NCI-H146 (cell line): ENCODE results near the gene GRIK5.
"Not testable (repeated sequence)": the region's sequence is repeated elsewhere in the genome, so short reads cannot be mapped to it uniquely, and the experiment has no call there.

Source experiments
- DNase-seq: peaks from one replicate; lab custom pipeline; 2025; lab: John Stamatoyannopoulos, UW

The GRIK5 gene

DNA sequence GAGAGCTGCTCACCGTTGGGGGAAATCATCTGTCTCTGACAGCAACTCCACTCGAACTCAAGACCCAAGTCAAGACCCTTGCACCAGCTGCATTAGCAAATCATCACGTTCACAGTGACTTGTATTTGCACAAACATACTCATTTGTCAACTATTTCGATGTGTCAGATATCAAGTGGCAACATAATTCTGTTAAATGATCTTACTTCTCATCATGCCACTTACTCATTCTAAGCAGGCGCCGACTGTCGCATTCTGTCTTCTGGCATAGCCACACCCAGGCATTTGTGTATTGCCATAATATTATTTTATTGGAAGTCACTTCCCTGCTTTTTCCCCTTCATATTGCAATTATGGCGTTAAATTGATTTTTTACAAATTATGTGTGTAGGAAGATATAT, 53.0 kb downstream of the GRIK5 start:
- DNase-seq = no peak

- not testable (repeated sequence) for DNase-seq
These were observed 57.3 kb downstream of the GRIK5 start for GRCh38 chr19:42012747-42013146.

DNA sequence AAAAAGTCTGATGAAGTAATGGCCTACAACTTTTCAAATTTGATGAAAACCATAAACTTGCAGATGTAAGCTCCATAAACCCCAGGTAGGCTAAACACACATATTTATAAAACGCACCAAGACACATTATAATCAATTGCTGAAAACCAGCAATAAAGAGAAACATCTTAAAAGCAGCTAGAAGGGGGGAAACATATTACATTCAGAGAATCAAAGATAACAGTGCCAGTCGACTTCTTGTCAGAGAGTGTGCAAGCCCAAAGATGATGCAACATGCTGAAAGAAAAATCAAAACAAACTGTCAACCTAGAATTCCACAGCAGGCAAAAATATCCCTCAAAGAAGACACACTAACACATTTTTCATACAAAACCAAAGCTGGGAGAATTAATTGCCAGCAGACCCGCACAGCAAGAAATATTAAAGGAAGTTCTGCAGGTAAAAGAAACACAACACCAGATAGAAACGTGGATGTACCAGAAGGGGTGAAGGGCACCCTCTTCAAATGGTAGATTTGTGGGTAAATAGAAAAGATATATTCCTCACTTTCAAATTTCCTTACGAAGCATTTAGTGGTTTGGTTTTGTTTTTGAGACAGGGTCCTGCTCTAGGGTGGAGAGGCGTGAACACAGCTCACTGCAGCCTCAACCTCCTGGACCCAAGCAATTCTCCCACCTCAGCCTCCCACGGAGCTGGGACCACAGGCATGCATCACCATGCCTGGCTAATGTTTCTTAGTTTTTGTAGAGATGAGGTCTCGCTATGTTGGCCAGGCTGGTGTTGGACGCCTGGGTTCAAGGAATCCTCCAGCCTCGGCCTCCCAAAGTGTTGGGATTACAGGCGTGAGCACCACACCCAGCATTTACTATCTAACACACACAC, 59.5 kb downstream of the GRIK5 start:
- DNase-seq = no peak

- DNase-seq = no peak
These were observed 63.4 kb downstream of the GRIK5 start for GRCh38 chr19:42006569-42006968.

DNA sequence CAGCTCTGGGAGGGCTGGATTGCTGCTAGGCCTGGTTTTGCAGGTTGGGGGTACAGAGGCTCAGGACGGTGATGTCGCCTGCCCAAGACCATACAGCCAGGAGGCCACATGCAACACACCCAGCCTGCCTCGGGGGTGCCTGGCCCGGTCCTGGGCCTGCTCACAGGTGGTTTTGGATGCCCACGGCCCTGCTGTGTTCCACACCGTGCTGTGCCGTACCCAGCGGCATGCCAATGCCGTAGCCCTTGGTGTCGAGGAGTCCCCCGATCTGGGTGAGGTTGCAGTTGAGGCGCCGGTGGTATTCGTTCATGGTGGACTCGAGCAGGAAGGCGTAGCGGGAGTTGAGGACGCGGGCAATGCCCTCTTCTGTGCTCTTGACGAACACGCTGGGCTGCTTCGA, 64.5 kb downstream of the GRIK5 start:
- no peak for DNase-seq

GRCh38 chr19:42003506-42004294, 66.3 kb downstream of the GRIK5 start:
- peak; percentile 29 for DNase-seq

DNA sequence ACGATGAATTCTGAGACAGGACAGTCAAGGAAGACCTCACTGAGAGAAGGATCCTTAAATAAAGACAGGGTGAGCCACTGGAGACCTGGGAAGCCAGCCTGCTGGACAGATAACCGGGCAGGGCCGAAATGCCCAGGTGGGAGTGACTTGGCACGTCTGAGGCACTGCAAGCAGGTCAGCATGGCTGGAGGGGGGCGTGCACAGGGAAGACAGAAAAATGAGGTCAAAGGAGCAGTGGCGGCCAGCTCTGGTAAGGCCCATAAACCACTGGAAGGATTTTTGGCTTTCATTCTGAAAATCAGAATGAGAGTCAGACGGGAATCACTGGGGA, 70.2 kb downstream of the GRIK5 start:
- DNase-seq = no peak

DNA sequence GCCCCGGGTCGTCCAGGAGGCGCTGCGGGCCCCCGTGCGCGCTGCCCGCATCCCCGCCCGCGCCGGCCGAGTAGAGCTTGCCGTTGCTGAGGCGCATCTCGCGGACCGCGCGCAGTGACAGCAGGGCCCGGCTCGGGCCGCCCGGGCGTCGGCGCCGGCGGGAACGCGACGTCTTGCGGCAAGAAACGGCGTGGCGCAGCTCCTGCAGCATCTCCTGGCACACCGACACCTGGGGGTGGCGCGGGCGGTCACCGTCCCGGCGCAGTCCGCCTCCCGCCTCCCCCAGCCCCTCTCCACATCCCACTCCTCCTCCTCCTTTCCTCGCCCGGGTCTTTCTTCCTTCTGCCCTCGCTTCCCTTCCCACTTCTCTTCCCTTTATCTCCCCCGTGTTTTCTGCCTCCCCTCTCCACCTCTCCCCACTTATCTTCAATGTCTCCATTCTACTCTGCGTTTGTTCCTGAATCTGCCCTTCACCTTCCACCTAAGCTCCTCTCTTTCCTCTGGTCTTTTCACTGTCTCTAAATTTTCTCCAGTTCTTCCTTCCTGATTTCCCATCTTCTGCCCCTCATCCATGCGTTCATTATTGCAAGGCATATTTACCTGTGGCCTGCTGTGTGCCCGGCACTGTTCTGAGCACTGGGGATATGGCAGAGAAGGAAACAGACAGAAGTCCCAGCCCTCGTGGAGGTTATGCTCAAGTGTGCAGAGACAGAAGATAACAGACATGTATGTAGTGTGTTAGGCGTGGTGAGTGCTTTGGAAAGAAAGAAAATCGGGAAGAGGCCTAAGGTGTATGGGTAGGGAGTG, 70.7 kb downstream of the GRIK5 start:
- DNase-seq = peak; percentile 60

GRCh38 chr19:41998246-41999020, 71.6 kb downstream of the GRIK5 start:
- DNase-seq = peak; percentile 75

GRCh38 chr19:41997851-41998229, 72.2 kb downstream of the GRIK5 start:
- DNase-seq = peak; percentile 61

- DNase-seq = peak; percentile 44
These were observed 72.7 kb downstream of the GRIK5 start for GRCh38 chr19:41997121-41997850.

DNA sequence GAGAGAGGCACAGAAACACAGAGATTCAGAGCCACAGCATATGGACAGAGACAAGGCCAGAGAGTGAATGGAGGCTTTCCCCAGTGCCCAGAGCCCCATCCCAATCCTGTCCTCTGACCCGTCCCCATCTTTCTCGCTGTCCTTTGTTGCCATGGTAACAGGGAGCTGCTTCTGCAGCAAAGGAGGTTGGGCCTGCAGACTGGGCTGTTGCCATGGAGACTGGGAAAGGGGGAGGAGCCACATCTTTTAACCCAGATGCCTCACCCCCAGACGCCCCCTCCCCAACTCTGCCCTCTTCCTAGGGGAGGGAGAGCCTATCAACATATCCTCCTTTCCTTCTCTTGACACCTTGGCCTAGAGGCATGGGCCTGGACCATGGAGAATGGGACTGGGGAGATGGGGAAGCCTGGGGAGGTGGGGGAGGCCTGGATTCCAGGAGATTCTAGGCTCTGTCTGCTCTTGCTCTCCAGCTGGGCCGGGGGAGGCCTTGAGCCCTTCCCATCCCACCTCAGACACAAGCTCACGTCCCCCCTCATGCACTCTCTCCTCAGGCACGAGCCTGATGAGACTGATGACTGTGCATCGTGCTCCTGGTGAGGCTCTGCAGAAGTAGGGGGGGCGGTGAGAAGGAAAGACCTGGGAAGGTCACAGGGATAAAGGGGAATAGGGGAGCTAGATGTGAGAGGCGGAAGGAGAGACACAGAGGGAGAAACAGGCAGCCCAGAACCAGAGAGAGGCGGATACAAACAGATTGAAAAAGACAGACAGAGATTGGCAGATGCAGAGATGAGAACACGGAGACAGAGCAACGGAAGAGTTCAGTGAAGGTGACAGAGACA, 73.8 kb downstream of the GRIK5 start:
- peak; percentile 67 for DNase-seq

GRCh38 chr19:41994994-41995958, 74.7 kb downstream of the GRIK5 start:
- DNase-seq = no peak

DNA sequence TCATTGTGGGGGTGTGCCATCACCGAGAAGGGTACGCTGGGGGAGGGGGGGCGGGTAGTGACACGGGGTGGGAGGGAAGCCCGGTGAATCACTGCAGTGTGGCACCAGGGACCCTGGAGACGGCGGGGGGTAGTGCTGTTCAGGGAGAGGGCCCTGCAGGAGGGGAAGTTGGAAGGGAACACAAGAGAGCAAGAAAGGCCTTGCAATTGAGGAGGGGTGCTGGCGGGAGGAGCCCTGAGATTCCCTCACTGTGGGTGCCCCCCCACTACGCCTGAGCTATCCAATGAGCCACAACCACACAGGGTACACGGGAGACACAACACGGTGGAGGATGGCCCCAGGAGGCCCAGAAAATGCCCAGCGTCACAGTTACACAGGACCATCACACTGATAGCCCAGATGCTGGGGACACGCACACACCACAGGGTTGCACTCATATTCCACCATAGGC, 75.5 kb downstream of the GRIK5 start:
- peak; percentile 46 for DNase-seq

DNA sequence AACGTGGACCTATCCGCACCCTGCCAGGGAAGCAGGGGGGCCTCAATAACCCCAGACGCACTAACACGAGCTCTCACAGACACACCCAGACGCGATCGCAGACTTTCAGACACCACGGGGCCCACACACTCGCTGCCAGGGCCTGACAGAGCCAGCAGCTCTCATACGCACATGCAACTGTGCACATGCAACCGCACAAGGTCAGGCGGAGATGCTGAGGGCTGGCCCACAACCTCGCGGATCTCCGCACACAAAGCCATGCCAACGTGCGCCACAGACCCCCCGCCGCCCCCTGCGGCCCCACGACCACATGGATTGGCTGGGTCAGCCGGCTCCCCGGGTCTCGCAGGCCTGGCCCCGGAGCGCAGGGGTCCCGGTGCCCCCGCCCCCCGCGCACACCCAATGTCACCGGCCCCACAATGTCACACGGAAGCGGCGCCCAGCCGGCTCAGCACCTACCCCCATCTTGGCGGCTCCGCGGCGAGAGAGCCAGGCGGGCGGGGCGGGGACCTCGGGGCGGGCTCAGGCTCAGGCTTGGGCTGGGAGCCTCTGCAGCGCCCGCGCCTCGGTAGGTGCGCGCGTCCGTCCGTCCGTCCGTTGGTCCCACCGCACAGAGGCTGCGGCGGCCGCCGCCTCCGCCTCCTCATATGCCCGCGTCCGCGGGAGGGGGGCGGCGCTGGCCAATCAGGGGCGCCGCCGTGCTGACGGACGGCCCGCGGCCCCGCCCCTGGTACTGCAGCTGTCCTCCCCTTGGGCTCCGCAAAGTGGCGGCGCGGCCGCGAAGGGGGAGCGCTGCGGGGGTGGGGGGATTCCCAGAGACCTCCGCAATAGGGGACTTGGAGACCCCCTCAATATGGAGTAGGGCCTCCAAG, 76.2 kb downstream of the GRIK5 start, which contains the start of gene ATP1A3:
ATP1A3 (minus strand) TSS at position 619 of the 872 bp plus-strand sequence; CDS start at position 465, 154 bp downstream.
- DNase-seq = peak; percentile 87

DNA sequence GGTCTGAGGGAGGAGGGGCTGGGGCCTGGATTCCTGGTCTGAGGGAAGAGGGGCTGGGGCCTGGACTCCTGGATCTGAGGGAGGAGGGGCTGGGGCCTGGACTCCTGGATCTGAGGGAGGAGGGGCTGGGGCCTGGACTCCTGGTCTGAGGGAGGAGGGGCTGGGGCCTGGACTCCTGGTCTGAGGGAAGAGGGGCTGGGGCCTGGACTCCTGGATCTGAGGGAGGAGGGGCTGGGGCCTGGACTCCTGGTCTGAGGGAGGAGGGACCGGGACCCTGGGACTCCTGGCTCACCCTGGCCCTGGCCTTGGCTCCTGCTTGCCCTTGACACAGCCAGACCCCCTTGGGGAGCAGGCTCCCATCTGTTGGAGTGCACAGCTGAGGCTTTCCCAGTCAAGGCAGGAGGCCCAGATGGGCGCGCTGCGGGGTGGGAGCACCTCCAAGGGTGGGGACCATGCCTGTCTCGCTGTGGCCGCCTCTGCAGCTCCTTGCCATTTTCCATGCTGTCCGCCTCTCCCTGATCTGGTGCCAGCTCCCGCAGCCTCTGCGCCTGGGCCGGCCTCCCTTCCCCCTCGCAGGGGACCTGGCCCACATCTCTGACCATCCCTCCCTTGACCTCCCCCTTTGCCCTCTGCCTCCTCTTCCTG, 78.0 kb downstream of the GRIK5 start:
- DNase-seq = not testable (repeated sequence)

DNA sequence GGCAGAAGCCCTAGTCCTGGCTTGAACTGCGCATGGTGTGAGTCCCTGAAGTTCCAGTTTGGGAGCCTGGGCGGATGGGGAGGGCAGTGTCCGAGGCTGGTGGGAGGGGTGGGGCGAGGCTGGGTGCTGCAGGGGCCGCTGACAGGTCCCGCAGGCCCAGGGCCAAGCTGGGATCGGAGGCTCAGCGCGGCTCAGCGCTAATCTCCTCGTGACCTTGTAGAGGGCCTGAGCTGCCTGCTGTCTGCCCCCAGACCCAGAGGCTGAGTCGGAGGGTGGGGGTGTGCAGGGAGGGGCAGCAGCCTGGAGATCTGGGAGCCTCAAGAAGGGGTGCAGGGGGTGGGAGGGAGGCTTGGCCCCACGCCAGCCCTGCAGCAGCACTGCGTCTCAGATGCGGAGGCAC, 79.0 kb downstream of the GRIK5 start:
- DNase-seq = no peak
